ENCODE results near the gene TMX3. TPM values are rescaled to one million over a fixed set of nuclear protein-coding genes. Genes with fewer than 3 reads are reported as not detected.

Gene TMX3
- total RNA-seq, 1 experiment from 2014 or later: 39.5 TPM

DNA sequence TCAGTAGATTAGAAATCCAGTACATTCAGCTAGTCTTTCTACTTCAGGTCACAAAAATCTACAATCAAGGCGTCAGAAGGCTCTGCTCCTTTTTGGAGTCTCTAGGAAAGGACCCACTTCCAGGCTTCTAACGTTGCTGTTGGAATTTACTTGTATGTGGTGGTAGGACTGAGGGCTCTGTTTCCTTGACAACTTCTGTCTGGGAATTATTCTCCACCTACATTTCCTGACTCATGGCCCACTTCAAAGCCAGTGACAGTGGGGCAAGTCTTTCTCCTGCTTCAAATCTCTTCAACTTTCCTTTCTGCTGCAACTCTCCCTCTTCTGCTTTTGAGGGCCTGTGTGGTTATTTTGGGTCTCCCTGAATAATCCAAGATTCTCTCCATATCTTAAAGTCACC is 10.4 kb upstream of the TMX3 start:
- H3K9me3 Mint-ChIP-seq: peaks cover 0 to 4% of the 10 kb centered on the region in 2 experiments; a peak in 3 of 5 replicates
- no peak overlapping the region for H3K4me3 Mint-ChIP-seq
- DNase-seq: no peak

More for the DNA sequence above, 10.4 kb upstream of the TMX3 start:
- Histone ChIP-seq H2BK20ac (ENCODE audit: low read depth, low read length, poor library complexity, severe bottlenecking) (no peak overlapping the region), H3K18ac (ENCODE audit: insufficient read length, low read depth, low read length) (no peak overlapping the region), H4K20me1 (ENCODE audit: control insufficient read depth, insufficient read depth, insufficient read length) (no peaks in the 10 kb centered on the region), H2BK15ac (ENCODE audit: low read depth, low read length) (no peak overlapping the region), H3K27me3 (ENCODE audit: insufficient read depth, low read length) (no peaks in the 10 kb centered on the region), H3K27ac (ENCODE audit: insufficient read length, low read depth, low read length) (no peak overlapping the region), H3K79me2 (ENCODE audit: insufficient read depth, low read length) (no peaks in the 10 kb centered on the region), H4K5ac (ENCODE audit: insufficient read length, low read depth, low read length) (no peak overlapping the region), H4K8ac (replicated peaks; ENCODE audit: insufficient read length, low read depth, low read length) (no peak overlapping the region), H3K79me1 (ENCODE audit: insufficient read depth, low read depth, low read length, poor library complexity, severe bottlenecking) (no peaks in the 10 kb centered on the region), H2BK5ac (ENCODE audit: insufficient read length, low read length) (no peak overlapping the region), H2BK12ac (ENCODE audit: insufficient read length, low read depth, low read length) (no peak overlapping the region), H4K91ac (ENCODE audit: insufficient read length, low read depth, low read length) (no peak overlapping the region), H3K56ac (ENCODE audit: insufficient read length, low read depth, low read length) (no peak overlapping the region), H3K23me2 (ENCODE audit: insufficient read length, low read depth, low read length, poor library complexity, severe bottlenecking) (no peaks in the 10 kb centered on the region), H3K4me1 (ENCODE audit: insufficient read depth, low read length) (no peaks in the 10 kb centered on the region), H3K4me2 (ENCODE audit: insufficient read depth, insufficient read length, low read length) (no peak overlapping the region), H3K14ac (ENCODE audit: insufficient read depth, low read length) (no peak overlapping the region), H3T11ph (ENCODE audit: low read length) (no peak overlapping the region), H3K4ac (ENCODE audit: low read depth, low read length) (no peak overlapping the region), H2BK120ac (ENCODE audit: low read depth, low read length, poor library complexity, severe bottlenecking) (no peak overlapping the region), H3K23ac (ENCODE audit: insufficient read length, low read depth, low read length) (no peak overlapping the region), H3K9me3 (ENCODE audit: control insufficient read depth, low read depth, low read length) (no peaks in the 10 kb centered on the region), H2AK5ac (ENCODE audit: insufficient read length, low read length) (no peak overlapping the region), H2AFZ (ENCODE audit: low read length) (no peak overlapping the region), H3K9ac (ENCODE audit: extremely low read depth, insufficient read length, low read length) (no peak overlapping the region)
- H3K27me3 Mint-ChIP-seq (ENCODE audit: low read depth): no peaks in the 10 kb centered on the region; the same call in 1 of the 2 replicates
- TF ChIP-seq, protein P1, sequence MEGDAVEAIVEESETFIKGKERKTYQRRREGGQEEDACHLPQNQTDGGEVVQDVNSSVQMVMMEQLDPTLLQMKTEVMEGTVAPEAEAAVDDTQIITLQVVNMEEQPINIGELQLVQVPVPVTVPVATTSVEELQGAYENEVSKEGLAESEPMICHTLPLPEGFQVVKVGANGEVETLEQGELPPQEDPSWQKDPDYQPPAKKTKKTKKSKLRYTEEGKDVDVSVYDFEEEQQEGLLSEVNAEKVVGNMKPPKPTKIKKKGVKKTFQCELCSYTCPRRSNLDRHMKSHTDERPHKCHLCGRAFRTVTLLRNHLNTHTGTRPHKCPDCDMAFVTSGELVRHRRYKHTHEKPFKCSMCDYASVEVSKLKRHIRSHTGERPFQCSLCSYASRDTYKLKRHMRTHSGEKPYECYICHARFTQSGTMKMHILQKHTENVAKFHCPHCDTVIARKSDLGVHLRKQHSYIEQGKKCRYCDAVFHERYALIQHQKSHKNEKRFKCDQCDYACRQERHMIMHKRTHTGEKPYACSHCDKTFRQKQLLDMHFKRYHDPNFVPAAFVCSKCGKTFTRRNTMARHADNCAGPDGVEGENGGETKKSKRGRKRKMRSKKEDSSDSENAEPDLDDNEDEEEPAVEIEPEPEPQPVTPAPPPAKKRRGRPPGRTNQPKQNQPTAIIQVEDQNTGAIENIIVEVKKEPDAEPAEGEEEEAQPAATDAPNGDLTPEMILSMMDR (conservative IDR thresholded peaks at IDR 0.05): no peak
- WGBS (ENCODE audit: extremely low coverage, insufficient read length, low lambda C conversion rate): no CpG with 5 or more reads among the region's 2 CpGs
- peaks cover 6 to 8% of the 10 kb centered on the region in 2 experiments for H3K4me1 Mint-ChIP-seq
- no peak overlapping the region for H3K27ac Mint-ChIP-seq
- H3K36me3 Mint-ChIP-seq (ENCODE audit: insufficient read depth in 1 of 3, low read depth in 3 of 3): peaks cover 0 to 5% (median 0%) of the 10 kb centered on the region in 3 experiments; a peak in 5 of 7 replicates
